Mesenteric fat pad (tissue), 1 donor: ENCODE data around the gene TASP1. TPM values are rescaled to one million over a fixed set of nuclear protein-coding genes. Genes with fewer than 3 reads are reported as not detected.

ENCODE experiments used
- DNase-seq: peaks from one replicate; pipeline ENCODE4 v3.0.0-alpha.2; 2020; ENCODE audit warnings: low spot score
- total RNA-seq: library from RNA; stranded (reverse); fragmentation: NEBNext Ultra II Directional; extraction: Animal tissue kit (Norgen Biotek cat#: 25700); gene quantifications from one replicate; pipeline ENCODE4 v1.2.1, GENCODE V29; 2021
- donor health status: DM: yes; HTN: yes; CAD: no.

Gene TASP1
- total RNA-seq, 1 donor from 2014 or later = 10.9 TPM

GRCh38 chr20:13574071-13574470, 64.7 kb downstream of the TASP1 start:
- no peak for DNase-seq

GRCh38 chr20:13571662-13572061, 67.1 kb downstream of the TASP1 start:
- no peak for DNase-seq

GRCh38 chr20:13567663-13568062, 71.1 kb downstream of the TASP1 start:
- DNase-seq = no peak

GRCh38 chr20:13563854-13564253, 74.9 kb downstream of the TASP1 start:
- DNase-seq = no peak

GRCh38 chr20:13554706-13555105, 84.0 kb downstream of the TASP1 start:
- DNase-seq = no peak

- DNase-seq = no peak
Measured at GRCh38 chr20:13554076-13554475, 84.7 kb downstream of the TASP1 start.

- no peak for DNase-seq
Measured at GRCh38 chr20:13552061-13552460, 86.7 kb downstream of the TASP1 start.

- no peak for DNase-seq
Measured at GRCh38 chr20:13549451-13549850, 89.3 kb downstream of the TASP1 start.

- no peak for DNase-seq
Measured at GRCh38 chr20:13546497-13547131, 92.1 kb downstream of the TASP1 start.

GRCh38 chr20:13545790-13546189, 92.9 kb downstream of the TASP1 start:
- DNase-seq = no peak

GRCh38 chr20:13543783-13544182, 94.9 kb downstream of the TASP1 start:
- no peak for DNase-seq

- DNase-seq = no peak
Measured at GRCh38 chr20:13535627-13536026, 103.1 kb downstream of the TASP1 start.

- no peak for DNase-seq
Measured at GRCh38 chr20:13533946-13534345, 104.8 kb downstream of the TASP1 start.

- no peak for DNase-seq
Measured at GRCh38 chr20:13530146-13530545, 108.6 kb downstream of the TASP1 start.

GRCh38 chr20:13526551-13526950, 112.2 kb downstream of the TASP1 start:
- no peak for DNase-seq

GRCh38 chr20:13525225-13525940, 113.3 kb downstream of the TASP1 start:
- no peak for DNase-seq

GRCh38 chr20:13524339-13524738, 114.4 kb downstream of the TASP1 start:
- no peak for DNase-seq

GRCh38 chr20:13517831-13518230, 120.9 kb downstream of the TASP1 start:
- no peak for DNase-seq

- DNase-seq = no peak
Measured at GRCh38 chr20:13515796-13516558, 122.8 kb downstream of the TASP1 start.

GRCh38 chr20:13515291-13515690, 123.4 kb downstream of the TASP1 start:
- DNase-seq = no peak

- DNase-seq = no peak
Measured at GRCh38 chr20:13510837-13511488, 127.8 kb downstream of the TASP1 start.

- DNase-seq = no peak
Measured at GRCh38 chr20:13507646-13508045, 131.1 kb downstream of the TASP1 start.
